Stimulated activated CD8-positive, alpha-beta memory T cell treated with anti-CD3 and anti-CD28 coated beads, Interleukin-15, amount 100 ng/mL, for 24 hours (primary cell): ENCODE results near the gene CALD1.

Source experiments
- DNase-seq: peaks from one replicate; pipeline ENCODE4 v3.0.0-alpha.2; 2020; ENCODE audit warnings: low read depth

Gene CALD1

GRCh38 chr7:134926396-134926795 lies 147.0 kb downstream of the CALD1 start:
- DNase-seq, result no peak

GRCh38 chr7:134927076-134927475 lies 147.6 kb downstream of the CALD1 start:
- no peak for DNase-seq

- DNase-seq, result no peak
Observed at GRCh38 chr7:134927723-134928122, 148.3 kb downstream of the CALD1 start.

- DNase-seq, result no peak
Observed at GRCh38 chr7:134928554-134928953, 149.1 kb downstream of the CALD1 start.

- DNase-seq, result no peak
Observed at GRCh38 chr7:134931487-134931886, 152.1 kb downstream of the CALD1 start.

GRCh38 chr7:134932707-134933370 lies 153.4 kb downstream of the CALD1 start:
- no peak for DNase-seq

GRCh38 chr7:134933460-134934068 lies 154.1 kb downstream of the CALD1 start:
- DNase-seq, result no peak

GRCh38 chr7:134935701-134936100 lies 156.3 kb downstream of the CALD1 start:
- DNase-seq, result no peak

- no peak for DNase-seq
Observed at GRCh38 chr7:134936893-134937510, 157.6 kb downstream of the CALD1 start.

GRCh38 chr7:134938141-134938540 lies 158.7 kb downstream of the CALD1 start:
- no peak for DNase-seq

GRCh38 chr7:134939136-134939535 lies 159.7 kb downstream of the CALD1 start:
- no peak for DNase-seq

- DNase-seq, result no peak
Observed at GRCh38 chr7:134940729-134941128, 161.3 kb downstream of the CALD1 start.

- no peak for DNase-seq
Observed at GRCh38 chr7:134941185-134941900, 161.9 kb downstream of the CALD1 start.

GRCh38 chr7:134941952-134942351 lies 162.5 kb downstream of the CALD1 start:
- DNase-seq, result no peak

GRCh38 chr7:134942690-134943466 lies 163.4 kb downstream of the CALD1 start:
- no peak for DNase-seq

- no peak for DNase-seq
Observed at GRCh38 chr7:134943785-134944400, 164.5 kb downstream of the CALD1 start.

- DNase-seq, result no peak
Observed at GRCh38 chr7:134945691-134946090, 166.3 kb downstream of the CALD1 start.

GRCh38 chr7:134946260-134946659 lies 166.8 kb downstream of the CALD1 start:
- DNase-seq, result no peak

- no peak for DNase-seq
Observed at GRCh38 chr7:134947329-134947728, 167.9 kb downstream of the CALD1 start.

GRCh38 chr7:134947831-134948230 lies 168.4 kb downstream of the CALD1 start:
- DNase-seq, result no peak

- no peak for DNase-seq
Observed at GRCh38 chr7:134948246-134948645, 168.8 kb downstream of the CALD1 start.

GRCh38 chr7:134948736-134949135 lies 169.3 kb downstream of the CALD1 start:
- DNase-seq, result no peak
